Loucy (cell line): ENCODE results near the gene RAB27B.

ENCODE experiments used
- H2AFZ ChIP-seq: fragments of 200-600 bp; sonication (generic); 2 replicates; pipeline ENCODE4 v1.6.0; 2016; ENCODE audit warnings: antibody characterized with exemption, mild to moderate bottlenecking, low read length, moderate library complexity
- H3F3A ChIP-seq: fragments of 200-600 bp; 2 replicates; pipeline ENCODE4 v1.6.0; 2016; ENCODE audit warnings: antibody characterized with exemption, low read depth, mild to moderate bottlenecking
- H3K27me3 ChIP-seq: fragments of 200-600 bp; sonication (generic); 2 replicates; pipeline ENCODE4 v1.6.1; 2014; ENCODE audit warnings: low read length, mild to moderate bottlenecking; ENCODE audit not compliant: insufficient read depth, poor library complexity, severe bottlenecking
- H3K36me3 ChIP-seq: fragments of 200-600 bp; sonication (generic); 2 replicates; pipeline ENCODE4 v1.6.1; 2016; ENCODE audit warnings: low read length; ENCODE audit not compliant: insufficient read depth
- H3K4me1 ChIP-seq: fragments of 200-600 bp; sonication (generic); 2 replicates; pipeline ENCODE4 v1.5.1; 2014; ENCODE audit warnings: low read length, mild to moderate bottlenecking; ENCODE audit not compliant: insufficient read depth, poor library complexity, severe bottlenecking
- H3K4me2 ChIP-seq: fragments of 200-600 bp; sonication (generic); 2 replicates; pipeline ENCODE4 v1.6.0; 2014; ENCODE audit warnings: antibody characterized with exemption, low read length, low read depth, mild to moderate bottlenecking; ENCODE audit not compliant: poor library complexity, severe bottlenecking
- H3K4me3 ChIP-seq: fragments of 200-600 bp; sonication (generic); 2 replicates; pipeline ENCODE4 v1.5.1; 2014; ENCODE audit warnings: low read length, mild to moderate bottlenecking, mixed read lengths; ENCODE audit not compliant: poor library complexity, severe bottlenecking
- H3K79me2 ChIP-seq: fragments of 200-600 bp; sonication (generic); 2 replicates; pipeline ENCODE4 v1.6.1; 2014; ENCODE audit warnings: low read length; ENCODE audit not compliant: insufficient read depth
- H3K9ac ChIP-seq: fragments of 200-600 bp; sonication (generic); 2 replicates; pipeline ENCODE4 v1.6.0; 2014; ENCODE audit warnings: mild to moderate bottlenecking, low read depth, low read length, moderate library complexity; ENCODE audit not compliant: poor library complexity, severe bottlenecking
- H3K9me2 ChIP-seq: fragments of 200-600 bp; sonication (generic); replicated peaks from 2 replicates; pipeline ENCODE4 v1.6.1; 2016; ENCODE audit warnings: low read depth, low read length, mixed read lengths
- H3K9me3 ChIP-seq: fragments of 200-600 bp; sonication (generic); 2 replicates; pipeline ENCODE4 v1.6.1; 2014; ENCODE audit warnings: mild to moderate bottlenecking, antibody characterized with exemption, low read length, low read depth; ENCODE audit not compliant: insufficient read depth
- H4K20me1 ChIP-seq: fragments of 200-600 bp; sonication (generic); 2 replicates; pipeline ENCODE4 v1.6.0; 2014; ENCODE audit warnings: antibody characterized with exemption, low read length, mild to moderate bottlenecking; ENCODE audit not compliant: insufficient read depth, poor library complexity, severe bottlenecking
- EZH2phosphoT487 ChIP-seq: fragments of 200-600 bp; IDR thresholded peaks from 2 replicates; pipeline ENCODE4 v1.6.1; 2018; ENCODE audit warnings: antibody characterized with exemption, mild to moderate bottlenecking, moderate library complexity, borderline replicate concordance
- TF ChIP-seq, protein P1 (sequence below): fragments of 200-600 bp; sonication (generic); conservative IDR thresholded peaks from 2 replicates; pipeline ENCODE4 v1.5.1; 2014; ENCODE audit warnings: mild to moderate bottlenecking, antibody characterized with exemption, low read length

RAB27B gene

GRCh38 chr18:54792079-54792478 lies 36.2 kb upstream of the RAB27B start:
- H3K9me3 ChIP-seq = no peaks in the 10 kb centered on the region
- H3F3A ChIP-seq = peaks cover 6% of the 10 kb centered on the region; the same call in 1 of the 2 replicates
- no peaks in the 10 kb centered on the region for H3K9me2 ChIP-seq
- H4K20me1 ChIP-seq = no peaks in the 10 kb centered on the region
- no peak overlapping the region for H3K4me3 ChIP-seq
- no peaks in the 10 kb centered on the region for H3K27me3 ChIP-seq
- H3K79me2 ChIP-seq = no peaks in the 10 kb centered on the region
- TF ChIP-seq, protein P1, sequence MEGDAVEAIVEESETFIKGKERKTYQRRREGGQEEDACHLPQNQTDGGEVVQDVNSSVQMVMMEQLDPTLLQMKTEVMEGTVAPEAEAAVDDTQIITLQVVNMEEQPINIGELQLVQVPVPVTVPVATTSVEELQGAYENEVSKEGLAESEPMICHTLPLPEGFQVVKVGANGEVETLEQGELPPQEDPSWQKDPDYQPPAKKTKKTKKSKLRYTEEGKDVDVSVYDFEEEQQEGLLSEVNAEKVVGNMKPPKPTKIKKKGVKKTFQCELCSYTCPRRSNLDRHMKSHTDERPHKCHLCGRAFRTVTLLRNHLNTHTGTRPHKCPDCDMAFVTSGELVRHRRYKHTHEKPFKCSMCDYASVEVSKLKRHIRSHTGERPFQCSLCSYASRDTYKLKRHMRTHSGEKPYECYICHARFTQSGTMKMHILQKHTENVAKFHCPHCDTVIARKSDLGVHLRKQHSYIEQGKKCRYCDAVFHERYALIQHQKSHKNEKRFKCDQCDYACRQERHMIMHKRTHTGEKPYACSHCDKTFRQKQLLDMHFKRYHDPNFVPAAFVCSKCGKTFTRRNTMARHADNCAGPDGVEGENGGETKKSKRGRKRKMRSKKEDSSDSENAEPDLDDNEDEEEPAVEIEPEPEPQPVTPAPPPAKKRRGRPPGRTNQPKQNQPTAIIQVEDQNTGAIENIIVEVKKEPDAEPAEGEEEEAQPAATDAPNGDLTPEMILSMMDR = no peak
- no peak for TF ChIP-seq EZH2phosphoT487
- no peak overlapping the region for H2AFZ ChIP-seq
- no peaks in the 10 kb centered on the region for H3K36me3 ChIP-seq
- H3K9ac ChIP-seq = no peak overlapping the region
- peaks cover 26% of the 10 kb centered on the region for H3K4me1 ChIP-seq
- H3K4me2 ChIP-seq = no peak overlapping the region

- H3K27me3 ChIP-seq = no peaks in the 10 kb centered on the region
- TF ChIP-seq EZH2phosphoT487 = no peak
- TF ChIP-seq, protein P1 = no peak
- peaks cover 9% of the 10 kb centered on the region for H3K4me1 ChIP-seq
- H3K4me2 ChIP-seq = no peak overlapping the region
- H3K36me3 ChIP-seq = no peaks in the 10 kb centered on the region
- no peaks in the 10 kb centered on the region for H3K79me2 ChIP-seq
- H3F3A ChIP-seq = no peaks in the 10 kb centered on the region
- H4K20me1 ChIP-seq = no peaks in the 10 kb centered on the region
- H3K9me2 ChIP-seq = no peaks in the 10 kb centered on the region
- no peaks in the 10 kb centered on the region for H3K9me3 ChIP-seq
- no peak overlapping the region for H3K4me3 ChIP-seq
- H3K9ac ChIP-seq = no peak overlapping the region
- H2AFZ ChIP-seq = no peak overlapping the region; the same call in 1 of the 2 replicates
Measured at GRCh38 chr18:54794823-54795222, 33.5 kb upstream of the RAB27B start.

GRCh38 chr18:54798186-54798585 lies 30.1 kb upstream of the RAB27B start:
- Histone ChIP-seq H3K4me1 (peaks cover 4% of the 10 kb centered on the region), H3K36me3 (no peaks in the 10 kb centered on the region), H3K9me3 (no peaks in the 10 kb centered on the region), H3K4me3 (no peak overlapping the region), H3F3A (no peaks in the 10 kb centered on the region), H3K9ac (no peak overlapping the region), H3K4me2 (no peak overlapping the region), H3K27me3 (no peaks in the 10 kb centered on the region), H3K79me2 (no peaks in the 10 kb centered on the region), H2AFZ (no peak overlapping the region), H3K9me2 (no peaks in the 10 kb centered on the region), H4K20me1 (no peaks in the 10 kb centered on the region)
- TF ChIP-seq EZH2phosphoT487 = no peak
- TF ChIP-seq, protein P1 = no peak
